Right hindlimb (tissue), 1 donor: ENCODE results near the gene WDFY1.
"Not testable (repeated sequence)": the region's sequence is repeated elsewhere in the genome, so short reads cannot be mapped to it uniquely, and the experiment has no call there.

Source experiments
- DNase-seq: peaks from one replicate; pipeline ENCODE4 v3.0.0-alpha.2; 2018

Gene WDFY1

GRCh38 chr2:223890721-223891120, 54.4 kb downstream of the WDFY1 start:
- DNase-seq, result no peak

- no peak for DNase-seq
These were observed 55.9 kb downstream of the WDFY1 start for GRCh38 chr2:223889229-223889628.

GRCh38 chr2:223888251-223888650, 56.9 kb downstream of the WDFY1 start:
- no peak for DNase-seq

- no peak for DNase-seq
These were observed 58.0 kb downstream of the WDFY1 start for GRCh38 chr2:223887127-223887526.

- no peak for DNase-seq
These were observed 58.4 kb downstream of the WDFY1 start for GRCh38 chr2:223886726-223887125.

GRCh38 chr2:223884399-223884798, 60.7 kb downstream of the WDFY1 start:
- no peak for DNase-seq

GRCh38 chr2:223882715-223883114, 62.4 kb downstream of the WDFY1 start:
- no peak for DNase-seq

- no peak for DNase-seq
These were observed 64.3 kb downstream of the WDFY1 start for GRCh38 chr2:223880796-223881195.

- DNase-seq, result no peak
These were observed 67.3 kb downstream of the WDFY1 start for GRCh38 chr2:223877721-223878410.

GRCh38 chr2:223873672-223874071, 71.5 kb downstream of the WDFY1 start:
- no peak for DNase-seq

- DNase-seq, result not testable (repeated sequence)
These were observed 72.4 kb downstream of the WDFY1 start for GRCh38 chr2:223872772-223873171.

GRCh38 chr2:223871661-223872060, 73.5 kb downstream of the WDFY1 start:
- DNase-seq, result not testable (repeated sequence)

- no peak for DNase-seq
These were observed 74.1 kb downstream of the WDFY1 start for GRCh38 chr2:223870840-223871611.

- peak; percentile 64 for DNase-seq
These were observed 77.1 kb downstream of the WDFY1 start for GRCh38 chr2:223868005-223868404.

GRCh38 chr2:223865907-223866508, 79.1 kb downstream of the WDFY1 start:
- no peak for DNase-seq

- DNase-seq, result no peak
These were observed 80.0 kb downstream of the WDFY1 start for GRCh38 chr2:223865124-223865523.

- no peak for DNase-seq
These were observed 81.6 kb downstream of the WDFY1 start for GRCh38 chr2:223863491-223863890.

GRCh38 chr2:223860809-223861738, 84.1 kb downstream of the WDFY1 start:
- no peak for DNase-seq

GRCh38 chr2:223859070-223859469, 86.1 kb downstream of the WDFY1 start:
- no peak for DNase-seq

GRCh38 chr2:223856584-223856983, 88.6 kb downstream of the WDFY1 start:
- no peak for DNase-seq

- DNase-seq, result no peak
These were observed 89.1 kb downstream of the WDFY1 start for GRCh38 chr2:223856021-223856420.

GRCh38 chr2:223855426-223855825, 89.7 kb downstream of the WDFY1 start:
- no peak for DNase-seq

GRCh38 chr2:223854741-223855140, 90.4 kb downstream of the WDFY1 start:
- DNase-seq, result no peak
